ENCODE data around the gene PARL.

Gene PARL

GRCh38 chr3:183845608-183846288 lies 38.9 kb downstream of the PARL start:
- TF ChIP-seq EGR1 (IDR thresholded peaks at IDR 0.05) (no peak), NFIC (IDR thresholded peaks at IDR 0.05) (no peak), YY1 (IDR thresholded peaks at IDR 0.05; ENCODE audit: low read depth) (no peak), REST (IDR thresholded peaks at IDR 0.05; ENCODE audit: low read depth) (no peak), TEAD4 (IDR thresholded peaks at IDR 0.05) (0 out of 2 replicates have a peak, but pooled peaks have one; percentile 13), FOXM1 (IDR thresholded peaks at IDR 0.05; ENCODE audit: borderline replicate concordance, low read depth) (no peak), ZBTB7A (IDR thresholded peaks at IDR 0.05; ENCODE audit: low read depth) (no peak), TCF12 (IDR thresholded peaks at IDR 0.05; ENCODE audit: low read depth) (no peak)

- TF ChIP-seq USF1 (IDR thresholded peaks at IDR 0.05) (no peak), TAF1 (IDR thresholded peaks at IDR 0.05; ENCODE audit: low read depth) (no peak), EGR1 (IDR thresholded peaks at IDR 0.05) (no peak), MAX (IDR thresholded peaks at IDR 0.05) (no peak), FOXM1 (IDR thresholded peaks at IDR 0.05; ENCODE audit: borderline replicate concordance, low read depth) (no peak), YY1 (IDR thresholded peaks at IDR 0.05; ENCODE audit: low read depth) (no peak), ZBTB7A (IDR thresholded peaks at IDR 0.05; ENCODE audit: low read depth) (no peak), REST (IDR thresholded peaks at IDR 0.05; ENCODE audit: low read depth) (no peak), TEAD4 (IDR thresholded peaks at IDR 0.05) (no peak), CREB1 (IDR thresholded peaks at IDR 0.05; ENCODE audit: low read depth) (no peak), TCF12 (IDR thresholded peaks at IDR 0.05; ENCODE audit: low read depth) (no peak)
These were observed 39.6 kb downstream of the PARL start for GRCh38 chr3:183845090-183845489.

- TF ChIP-seq EP300 (IDR thresholded peaks at IDR 0.05; ENCODE audit: borderline replicate concordance) (no peak), EGR1 (IDR thresholded peaks at IDR 0.05) (no peak), TCF12 (IDR thresholded peaks at IDR 0.05; ENCODE audit: low read depth) (no peak), YY1 (IDR thresholded peaks at IDR 0.05; ENCODE audit: low read depth) (no peak), ZBTB7A (IDR thresholded peaks at IDR 0.05; ENCODE audit: low read depth) (no peak), NFIC (IDR thresholded peaks at IDR 0.05) (no peak), CREB1 (IDR thresholded peaks at IDR 0.05; ENCODE audit: low read depth) (no peak), FOXM1 (IDR thresholded peaks at IDR 0.05; ENCODE audit: borderline replicate concordance, low read depth) (no peak), RAD21 (IDR thresholded peaks at IDR 0.05; ENCODE audit: low read depth) (no peak), MAX (IDR thresholded peaks at IDR 0.05) (no peak), USF1 (IDR thresholded peaks at IDR 0.05) (no peak), TEAD4 (IDR thresholded peaks at IDR 0.05) (no peak), REST (IDR thresholded peaks at IDR 0.05; ENCODE audit: low read depth) (no peak), CEBPB (IDR thresholded peaks at IDR 0.05) (no peak), TAF1 (IDR thresholded peaks at IDR 0.05; ENCODE audit: low read depth) (no peak)
These were observed 40.1 kb downstream of the PARL start for GRCh38 chr3:183844606-183845005.

GRCh38 chr3:183839751-183840150 lies 44.9 kb downstream of the PARL start:
- no peak for TF ChIP-seq TCF12 (IDR thresholded peaks at IDR 0.05; ENCODE audit: low read depth)
- no peak for TF ChIP-seq RAD21 (IDR thresholded peaks at IDR 0.05; ENCODE audit: low read depth)
- no peak for TF ChIP-seq CREB1 (IDR thresholded peaks at IDR 0.05; ENCODE audit: low read depth)
- TF ChIP-seq CEBPB (IDR thresholded peaks at IDR 0.05): no peak
- TF ChIP-seq TEAD4 (IDR thresholded peaks at IDR 0.05): no peak
- TF ChIP-seq MAX (IDR thresholded peaks at IDR 0.05): no peak
- no peak for TF ChIP-seq TAF1 (IDR thresholded peaks at IDR 0.05; ENCODE audit: low read depth)
